ENCODE data around the gene ITPR1.

The ITPR1 gene

DNA sequence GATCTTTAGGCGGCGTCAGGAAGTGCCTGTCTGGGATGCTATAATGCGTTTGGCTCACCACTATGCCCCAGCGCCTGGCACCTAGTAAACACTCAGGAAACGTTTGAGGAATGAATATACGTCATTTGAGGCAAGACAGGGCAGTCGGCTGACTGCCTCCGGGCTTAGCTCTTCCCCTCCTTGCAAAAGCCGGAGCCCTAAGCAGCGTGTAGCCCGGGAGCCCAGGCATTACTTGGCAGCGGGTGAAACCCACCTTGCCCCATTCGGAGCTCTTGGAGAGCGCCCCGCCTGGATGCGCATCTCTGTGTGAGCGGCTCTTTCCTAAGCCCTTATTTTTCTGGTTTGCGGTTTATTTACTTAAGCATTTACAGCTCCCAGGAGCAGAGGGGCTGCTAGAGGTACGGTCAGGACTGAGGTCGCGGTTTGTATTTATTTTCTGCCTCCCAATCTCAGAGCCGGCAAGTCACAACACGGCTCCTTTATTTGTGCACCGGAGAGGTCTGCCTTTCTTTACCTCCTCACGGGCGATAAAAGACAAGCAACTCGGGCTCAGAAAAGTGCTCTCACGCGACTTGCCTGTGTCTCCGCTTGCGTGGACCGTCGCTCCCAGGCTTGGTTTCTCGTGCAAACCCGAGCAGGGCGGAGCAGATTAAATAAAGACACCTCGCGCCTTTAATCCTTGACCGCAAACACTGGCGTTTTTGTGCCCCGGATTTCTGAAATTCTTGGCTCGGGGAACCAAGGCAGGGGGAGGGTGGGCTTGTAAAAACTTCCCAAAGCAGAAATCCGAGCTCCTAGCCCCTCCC, 737 bp upstream of the ITPR1 start (continued):
- TF ChIP-seq, protein P1, sequence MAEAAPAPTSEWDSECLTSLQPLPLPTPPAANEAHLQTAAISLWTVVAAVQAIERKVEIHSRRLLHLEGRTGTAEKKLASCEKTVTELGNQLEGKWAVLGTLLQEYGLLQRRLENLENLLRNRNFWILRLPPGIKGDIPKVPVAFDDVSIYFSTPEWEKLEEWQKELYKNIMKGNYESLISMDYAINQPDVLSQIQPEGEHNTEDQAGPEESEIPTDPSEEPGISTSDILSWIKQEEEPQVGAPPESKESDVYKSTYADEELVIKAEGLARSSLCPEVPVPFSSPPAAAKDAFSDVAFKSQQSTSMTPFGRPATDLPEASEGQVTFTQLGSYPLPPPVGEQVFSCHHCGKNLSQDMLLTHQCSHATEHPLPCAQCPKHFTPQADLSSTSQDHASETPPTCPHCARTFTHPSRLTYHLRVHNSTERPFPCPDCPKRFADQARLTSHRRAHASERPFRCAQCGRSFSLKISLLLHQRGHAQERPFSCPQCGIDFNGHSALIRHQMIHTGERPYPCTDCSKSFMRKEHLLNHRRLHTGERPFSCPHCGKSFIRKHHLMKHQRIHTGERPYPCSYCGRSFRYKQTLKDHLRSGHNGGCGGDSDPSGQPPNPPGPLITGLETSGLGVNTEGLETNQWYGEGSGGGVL (tag by site-specific recombination; IDR thresholded peaks at IDR 0.05), result no peak
- TF ChIP-seq ZEB2 (tag by site-specific recombination; IDR thresholded peaks at IDR 0.05) (peak; percentile 33; the same call in 1 of the 2 replicates), ZNF560 (tag by site-specific recombination; IDR thresholded peaks at IDR 0.05; ENCODE audit: borderline replicate concordance) (no peak), SCRT1 (tag by site-specific recombination; IDR thresholded peaks at IDR 0.05; ENCODE audit: borderline replicate concordance) (no peak), MZF1 (tag by site-specific recombination; IDR thresholded peaks at IDR 0.05; ENCODE audit: borderline replicate concordance) (no peak), ZNF24 (tag by site-specific recombination; IDR thresholded peaks at IDR 0.05) (no peak), ZNF391 (tag by site-specific recombination; IDR thresholded peaks at IDR 0.05; ENCODE audit: borderline replicate concordance, low read depth) (no peak), ZNF544 (tag by site-specific recombination; IDR thresholded peaks at IDR 0.05) (no peak), IKZF3 (tag by site-specific recombination; IDR thresholded peaks at IDR 0.05) (peak; percentile 58), ZNF776 (tag by site-specific recombination; IDR thresholded peaks at IDR 0.05; ENCODE audit: borderline replicate concordance) (no peak), ZNF660 (tag by site-specific recombination; IDR thresholded peaks at IDR 0.05) (no peak; the same call in 1 of the 2 replicates), ZBTB21 (tag by site-specific recombination; IDR thresholded peaks at IDR 0.05) (no peak), BCL11B (tag by site-specific recombination; IDR thresholded peaks at IDR 0.05; ENCODE audit: low read depth) (no peak), ZNF175 (tag by site-specific recombination; IDR thresholded peaks at IDR 0.05) (no peak), ZNF2 (tag by site-specific recombination; IDR thresholded peaks at IDR 0.05) (no peak), ZNF121 (tag by site-specific recombination; IDR thresholded peaks at IDR 0.05) (no peak), ZBTB48 (tag by site-specific recombination; IDR thresholded peaks at IDR 0.05) (peak; percentile 82), ZNF747 (tag by site-specific recombination; IDR thresholded peaks at IDR 0.05) (no peak), ZBTB20 (tag by site-specific recombination; IDR thresholded peaks at IDR 0.05) (peak; percentile 96), ZNF621 (tag by site-specific recombination; IDR thresholded peaks at IDR 0.05) (no peak), MEIS1 (CRISPR knock-in tag; IDR thresholded peaks at IDR 0.05; ENCODE audit: borderline replicate concordance) (no peak), ZNF16 (tag by site-specific recombination; IDR thresholded peaks at IDR 0.05; ENCODE audit: low read depth) (no peak)
- TF ChIP-seq, protein P2, sequence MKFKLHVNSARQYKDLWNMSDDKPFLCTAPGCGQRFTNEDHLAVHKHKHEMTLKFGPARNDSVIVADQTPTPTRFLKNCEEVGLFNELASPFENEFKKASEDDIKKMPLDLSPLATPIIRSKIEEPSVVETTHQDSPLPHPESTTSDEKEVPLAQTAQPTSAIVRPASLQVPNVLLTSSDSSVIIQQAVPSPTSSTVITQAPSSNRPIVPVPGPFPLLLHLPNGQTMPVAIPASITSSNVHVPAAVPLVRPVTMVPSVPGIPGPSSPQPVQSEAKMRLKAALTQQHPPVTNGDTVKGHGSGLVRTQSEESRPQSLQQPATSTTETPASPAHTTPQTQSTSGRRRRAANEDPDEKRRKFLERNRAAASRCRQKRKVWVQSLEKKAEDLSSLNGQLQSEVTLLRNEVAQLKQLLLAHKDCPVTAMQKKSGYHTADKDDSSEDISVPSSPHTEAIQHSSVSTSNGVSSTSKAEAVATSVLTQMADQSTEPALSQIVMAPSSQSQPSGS (tag by site-specific recombination; IDR thresholded peaks at IDR 0.05; ENCODE audit: low read depth), result peak; percentile 56
- TF ChIP-seq, protein P3, sequence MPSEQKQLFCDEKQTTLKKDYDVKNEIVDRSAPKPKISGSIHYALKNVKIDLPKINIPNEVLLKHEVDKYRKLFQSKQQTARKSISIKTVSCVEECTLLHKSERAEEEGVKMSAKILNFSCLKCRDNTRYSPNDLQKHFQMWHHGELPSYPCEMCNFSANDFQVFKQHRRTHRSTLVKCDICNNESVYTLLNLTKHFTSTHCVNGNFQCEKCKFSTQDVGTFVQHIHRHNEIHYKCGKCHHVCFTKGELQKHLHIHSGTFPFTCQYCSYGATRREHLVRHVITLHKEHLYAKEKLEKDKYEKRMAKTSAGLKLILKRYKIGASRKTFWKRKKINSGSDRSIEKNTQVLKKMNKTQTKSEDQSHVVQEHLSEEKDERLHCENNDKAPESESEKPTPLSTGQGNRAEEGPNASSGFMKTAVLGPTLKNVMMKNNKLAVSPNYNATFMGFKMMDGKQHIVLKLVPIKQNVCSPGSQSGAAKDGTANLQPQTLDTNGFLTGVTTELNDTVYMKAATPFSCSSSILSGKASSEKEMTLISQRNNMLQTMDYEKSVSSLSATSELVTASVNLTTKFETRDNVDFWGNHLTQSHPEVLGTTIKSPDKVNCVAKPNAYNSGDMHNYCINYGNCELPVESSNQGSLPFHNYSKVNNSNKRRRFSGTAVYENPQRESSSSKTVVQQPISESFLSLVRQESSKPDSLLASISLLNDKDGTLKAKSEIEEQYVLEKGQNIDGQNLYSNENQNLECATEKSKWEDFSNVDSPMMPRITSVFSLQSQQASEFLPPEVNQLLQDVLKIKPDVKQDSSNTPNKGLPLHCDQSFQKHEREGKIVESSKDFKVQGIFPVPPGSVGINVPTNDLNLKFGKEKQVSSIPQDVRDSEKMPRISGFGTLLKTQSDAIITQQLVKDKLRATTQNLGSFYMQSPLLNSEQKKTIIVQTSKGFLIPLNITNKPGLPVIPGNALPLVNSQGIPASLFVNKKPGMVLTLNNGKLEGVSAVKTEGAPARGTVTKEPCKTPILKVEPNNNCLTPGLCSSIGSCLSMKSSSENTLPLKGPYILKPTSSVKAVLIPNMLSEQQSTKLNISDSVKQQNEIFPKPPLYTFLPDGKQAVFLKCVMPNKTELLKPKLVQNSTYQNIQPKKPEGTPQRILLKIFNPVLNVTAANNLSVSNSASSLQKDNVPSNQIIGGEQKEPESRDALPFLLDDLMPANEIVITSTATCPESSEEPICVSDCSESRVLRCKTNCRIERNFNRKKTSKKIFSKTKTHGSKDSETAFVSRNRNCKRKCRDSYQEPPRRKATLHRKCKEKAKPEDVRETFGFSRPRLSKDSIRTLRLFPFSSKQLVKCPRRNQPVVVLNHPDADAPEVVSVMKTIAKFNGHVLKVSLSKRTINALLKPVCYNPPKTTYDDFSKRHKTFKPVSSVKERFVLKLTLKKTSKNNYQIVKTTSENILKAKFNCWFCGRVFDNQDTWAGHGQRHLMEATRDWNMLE (tag by site-specific recombination; conservative IDR thresholded peaks at IDR 0.05; ENCODE audit: low read depth), result no peak
- TF ChIP-seq, protein P4, sequence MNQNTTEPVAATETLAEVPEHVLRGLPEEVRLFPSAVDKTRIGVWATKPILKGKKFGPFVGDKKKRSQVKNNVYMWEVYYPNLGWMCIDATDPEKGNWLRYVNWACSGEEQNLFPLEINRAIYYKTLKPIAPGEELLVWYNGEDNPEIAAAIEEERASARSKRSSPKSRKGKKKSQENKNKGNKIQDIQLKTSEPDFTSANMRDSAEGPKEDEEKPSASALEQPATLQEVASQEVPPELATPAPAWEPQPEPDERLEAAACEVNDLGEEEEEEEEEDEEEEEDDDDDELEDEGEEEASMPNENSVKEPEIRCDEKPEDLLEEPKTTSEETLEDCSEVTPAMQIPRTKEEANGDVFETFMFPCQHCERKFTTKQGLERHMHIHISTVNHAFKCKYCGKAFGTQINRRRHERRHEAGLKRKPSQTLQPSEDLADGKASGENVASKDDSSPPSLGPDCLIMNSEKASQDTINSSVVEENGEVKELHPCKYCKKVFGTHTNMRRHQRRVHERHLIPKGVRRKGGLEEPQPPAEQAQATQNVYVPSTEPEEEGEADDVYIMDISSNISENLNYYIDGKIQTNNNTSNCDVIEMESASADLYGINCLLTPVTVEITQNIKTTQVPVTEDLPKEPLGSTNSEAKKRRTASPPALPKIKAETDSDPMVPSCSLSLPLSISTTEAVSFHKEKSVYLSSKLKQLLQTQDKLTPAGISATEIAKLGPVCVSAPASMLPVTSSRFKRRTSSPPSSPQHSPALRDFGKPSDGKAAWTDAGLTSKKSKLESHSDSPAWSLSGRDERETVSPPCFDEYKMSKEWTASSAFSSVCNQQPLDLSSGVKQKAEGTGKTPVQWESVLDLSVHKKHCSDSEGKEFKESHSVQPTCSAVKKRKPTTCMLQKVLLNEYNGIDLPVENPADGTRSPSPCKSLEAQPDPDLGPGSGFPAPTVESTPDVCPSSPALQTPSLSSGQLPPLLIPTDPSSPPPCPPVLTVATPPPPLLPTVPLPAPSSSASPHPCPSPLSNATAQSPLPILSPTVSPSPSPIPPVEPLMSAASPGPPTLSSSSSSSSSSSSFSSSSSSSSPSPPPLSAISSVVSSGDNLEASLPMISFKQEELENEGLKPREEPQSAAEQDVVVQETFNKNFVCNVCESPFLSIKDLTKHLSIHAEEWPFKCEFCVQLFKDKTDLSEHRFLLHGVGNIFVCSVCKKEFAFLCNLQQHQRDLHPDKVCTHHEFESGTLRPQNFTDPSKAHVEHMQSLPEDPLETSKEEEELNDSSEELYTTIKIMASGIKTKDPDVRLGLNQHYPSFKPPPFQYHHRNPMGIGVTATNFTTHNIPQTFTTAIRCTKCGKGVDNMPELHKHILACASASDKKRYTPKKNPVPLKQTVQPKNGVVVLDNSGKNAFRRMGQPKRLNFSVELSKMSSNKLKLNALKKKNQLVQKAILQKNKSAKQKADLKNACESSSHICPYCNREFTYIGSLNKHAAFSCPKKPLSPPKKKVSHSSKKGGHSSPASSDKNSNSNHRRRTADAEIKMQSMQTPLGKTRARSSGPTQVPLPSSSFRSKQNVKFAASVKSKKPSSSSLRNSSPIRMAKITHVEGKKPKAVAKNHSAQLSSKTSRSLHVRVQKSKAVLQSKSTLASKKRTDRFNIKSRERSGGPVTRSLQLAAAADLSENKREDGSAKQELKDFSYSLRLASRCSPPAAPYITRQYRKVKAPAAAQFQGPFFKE (tag by site-specific recombination; IDR thresholded peaks at IDR 0.05; ENCODE audit: borderline replicate concordance), result no peak

All from HEK293 (cell line).